ENCODE data around the gene POLR1D.

The POLR1D gene

DNA sequence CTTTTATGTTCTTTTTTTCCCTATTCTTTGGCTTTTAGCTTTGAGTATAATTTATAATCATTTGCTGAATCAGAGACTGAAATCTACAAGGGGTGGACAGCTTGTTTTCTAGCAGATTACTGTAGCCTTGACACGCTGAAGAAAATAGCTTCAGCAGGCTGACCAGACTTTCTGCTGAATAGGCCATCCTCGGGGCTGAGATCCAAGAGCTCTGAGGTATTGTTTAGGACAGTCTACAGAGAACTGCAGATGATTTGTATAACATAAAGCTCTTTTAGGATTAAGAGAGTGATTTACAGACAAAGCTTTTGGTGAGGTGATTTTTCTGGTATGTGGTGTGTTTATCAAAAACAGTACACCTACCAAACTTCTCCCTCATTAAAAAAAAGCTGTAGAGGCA is 16.8 kb downstream of the POLR1D start:
- DNase-seq (ENCODE audit: low spot score): no peak

DNA sequence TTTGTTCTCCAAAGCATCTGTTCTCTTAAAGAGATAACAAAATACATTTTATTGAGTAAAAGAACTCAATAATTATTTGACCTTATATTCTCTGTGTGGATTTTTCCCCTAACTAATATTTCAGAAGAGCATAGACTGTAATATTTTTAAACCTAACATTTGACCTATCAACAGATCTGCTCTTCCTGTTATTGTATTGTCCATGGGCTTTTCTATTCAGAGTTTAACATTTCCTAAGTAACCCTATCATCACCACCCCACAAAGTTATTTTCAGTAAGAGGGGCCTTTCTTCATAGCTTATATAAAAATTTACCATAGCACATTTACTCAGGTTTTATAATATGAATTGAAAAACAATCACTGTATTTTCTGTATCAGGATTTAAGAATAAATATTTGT is 17.5 kb downstream of the POLR1D start:
- no peak for DNase-seq (ENCODE audit: low spot score)

DNA sequence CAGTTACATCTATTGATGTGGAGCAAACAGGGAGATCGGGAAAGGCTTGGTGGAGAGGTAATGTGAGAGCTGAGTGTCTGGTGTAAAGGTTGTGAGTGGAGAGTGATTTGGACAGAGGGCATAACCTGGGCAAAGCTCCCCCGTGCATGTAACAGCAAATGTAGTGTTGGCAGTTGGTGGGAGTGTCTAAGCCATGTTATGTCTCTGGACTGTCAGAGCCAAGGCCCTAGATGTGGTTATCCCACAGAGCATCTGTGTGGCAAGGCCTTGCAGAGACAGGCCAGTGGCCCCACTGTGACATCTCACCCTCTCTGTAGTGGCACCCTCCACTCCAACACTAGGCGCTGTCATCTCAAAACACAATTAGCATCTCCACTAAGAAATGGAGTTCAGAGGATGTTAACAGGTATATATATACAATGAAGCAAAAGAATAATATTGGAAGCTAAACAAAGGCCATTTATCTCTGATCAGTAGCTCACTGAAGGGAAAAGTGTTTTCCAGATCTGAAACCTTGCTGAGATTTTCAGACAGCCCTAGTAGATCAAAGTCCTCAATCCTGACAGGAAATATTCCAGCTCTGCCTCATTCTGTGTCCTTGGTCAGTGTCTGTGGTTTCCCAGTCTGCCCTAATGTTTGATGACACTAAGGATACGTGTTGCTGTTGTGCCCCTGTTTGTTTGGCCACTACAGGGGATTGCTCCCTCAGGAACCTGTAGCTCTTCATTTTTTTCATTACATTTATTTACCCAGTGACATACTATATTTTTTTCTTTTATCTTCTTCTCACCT is 20.2 kb downstream of the POLR1D start:
- no peak for DNase-seq (ENCODE audit: low spot score)

DNA sequence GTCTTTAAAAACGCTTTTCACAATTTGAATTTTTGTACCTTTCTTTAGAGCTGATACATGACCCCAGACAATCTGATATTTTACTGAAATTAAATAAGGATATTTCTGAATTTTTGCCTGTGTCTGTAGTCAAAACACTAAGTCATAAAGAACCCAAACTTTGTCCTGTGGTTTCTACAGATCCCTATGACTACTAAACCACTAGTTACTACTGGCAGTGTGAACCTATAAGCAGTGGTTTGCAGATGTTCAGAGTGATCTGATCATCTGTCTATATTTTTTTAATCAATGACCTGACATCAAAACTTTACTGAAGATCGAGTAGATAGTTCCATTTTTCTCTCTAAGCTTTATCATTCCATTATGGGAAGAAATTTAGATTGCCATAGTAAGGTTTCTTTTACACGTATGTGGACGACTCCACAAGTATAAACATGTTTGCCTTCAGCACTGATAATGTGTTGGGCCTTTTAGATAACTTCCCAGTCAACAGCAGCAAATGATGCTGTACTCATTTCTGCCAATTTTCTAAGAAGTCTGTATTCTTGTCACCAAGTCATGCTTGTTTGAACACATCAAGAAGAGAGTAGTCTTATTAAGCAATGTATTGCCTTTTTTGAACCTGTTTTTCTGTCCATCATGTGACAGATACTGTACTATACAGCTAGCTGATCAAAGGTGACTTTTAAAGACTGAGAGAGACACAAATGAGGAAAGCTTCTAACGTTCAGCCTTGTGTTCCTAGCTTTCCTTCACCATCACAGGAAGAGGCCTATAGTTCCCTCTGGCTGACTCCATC is 21.8 kb downstream of the POLR1D start:
- DNase-seq (ENCODE audit: low spot score): no peak

GRCh38 chr13:27644302-27644701 is 22.6 kb downstream of the POLR1D start:
- no peak for DNase-seq (ENCODE audit: low spot score)

- no peak for DNase-seq (ENCODE audit: low spot score)
Measured at GRCh38 chr13:27650312-27650711, 28.6 kb downstream of the POLR1D start.

DNA sequence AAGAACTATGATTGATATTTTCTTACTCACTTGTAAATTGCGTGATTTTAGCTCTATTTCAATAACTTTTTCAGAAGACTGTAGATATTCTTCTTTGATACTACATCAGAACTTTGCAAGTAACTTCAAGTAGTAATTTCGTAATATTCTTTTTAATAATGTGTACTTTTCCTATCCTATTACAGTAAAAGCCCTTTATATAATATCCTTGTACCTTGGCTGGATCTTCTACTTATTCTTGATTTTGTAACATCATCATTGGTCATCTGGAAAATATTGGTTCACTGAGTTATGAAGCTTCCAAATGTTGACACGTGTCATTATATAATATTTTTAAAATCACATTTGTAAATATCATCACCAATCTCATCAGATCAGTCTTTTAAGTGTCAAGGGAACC is 32.4 kb downstream of the POLR1D start:
- no peak for DNase-seq (ENCODE audit: low spot score)

DNA sequence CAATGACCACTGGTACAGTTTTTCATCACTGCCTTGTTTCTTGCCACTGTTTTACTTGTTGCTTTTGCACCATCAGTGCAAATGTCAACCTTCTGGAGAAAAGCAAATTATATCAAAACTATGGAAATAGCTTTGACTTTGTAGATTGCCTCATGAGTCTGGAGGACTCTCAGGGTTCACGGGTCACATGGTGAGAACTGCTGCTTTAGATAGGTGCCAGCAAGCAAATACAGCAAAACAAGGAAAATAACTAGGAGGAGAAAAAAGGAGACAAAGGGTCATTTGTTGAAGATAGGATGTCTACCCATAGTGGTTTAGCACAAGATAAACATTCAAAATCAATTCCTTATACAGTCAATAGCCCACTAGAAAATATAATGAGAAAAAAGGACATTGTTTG is 33.1 kb downstream of the POLR1D start:
- DNase-seq (ENCODE audit: low spot score): no peak

DNA sequence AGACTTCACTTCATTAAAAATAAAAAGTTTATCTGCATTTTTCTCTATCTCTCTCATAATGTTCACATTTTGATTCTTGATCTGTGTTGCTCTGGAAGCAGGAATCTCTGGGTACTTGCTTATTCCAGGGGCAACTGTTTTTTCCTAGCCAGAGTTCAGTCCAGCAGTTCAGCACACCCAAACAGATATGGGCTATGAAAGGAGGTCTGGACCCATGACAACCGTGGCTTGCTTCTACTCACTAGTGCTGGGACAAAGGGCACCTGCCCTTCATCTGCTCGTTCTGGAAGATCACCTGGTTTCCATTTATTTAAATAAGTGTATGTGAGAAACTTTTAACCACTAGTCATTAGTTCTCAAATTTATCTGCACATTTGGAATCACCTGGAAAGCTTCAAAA is 36.0 kb downstream of the POLR1D start:
- no peak for DNase-seq (ENCODE audit: low spot score)

- DNase-seq (ENCODE audit: low spot score): no peak
Measured at GRCh38 chr13:27658546-27658945, 36.9 kb downstream of the POLR1D start.

DNA sequence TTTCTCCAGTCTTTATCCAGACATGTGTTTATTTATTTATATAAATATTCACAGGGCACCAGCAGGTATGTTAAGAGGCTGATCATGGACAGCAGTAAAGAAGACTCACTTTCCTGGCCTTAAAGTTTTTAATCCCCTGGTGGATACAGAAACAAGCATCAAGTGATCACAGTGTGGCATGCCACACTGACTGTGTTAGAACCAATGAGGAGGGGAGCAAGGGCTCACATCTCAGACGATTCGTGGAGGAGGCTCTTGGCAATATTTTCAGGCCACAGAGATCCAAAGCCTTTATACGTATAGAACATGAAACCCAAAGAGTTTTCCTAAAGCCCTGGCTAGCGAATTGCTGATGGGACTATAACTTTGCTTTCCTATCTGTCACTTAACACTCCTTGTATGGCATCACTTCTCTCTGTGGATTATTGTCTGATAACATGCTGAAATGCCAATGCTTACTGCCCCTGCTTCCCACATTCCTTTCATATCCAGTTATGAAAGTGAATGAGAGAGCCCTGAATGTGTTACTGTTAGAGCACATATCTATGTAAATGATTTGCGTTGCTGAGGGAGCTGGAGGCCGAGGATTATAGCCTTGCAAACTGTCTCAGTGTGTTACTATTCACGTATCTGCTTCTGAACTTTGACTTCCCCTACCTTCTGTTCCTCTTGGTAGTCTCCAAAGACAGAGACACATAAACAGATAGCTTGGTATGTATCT is 37.6 kb downstream of the POLR1D start:
- no peak for DNase-seq (ENCODE audit: low spot score)

DNA sequence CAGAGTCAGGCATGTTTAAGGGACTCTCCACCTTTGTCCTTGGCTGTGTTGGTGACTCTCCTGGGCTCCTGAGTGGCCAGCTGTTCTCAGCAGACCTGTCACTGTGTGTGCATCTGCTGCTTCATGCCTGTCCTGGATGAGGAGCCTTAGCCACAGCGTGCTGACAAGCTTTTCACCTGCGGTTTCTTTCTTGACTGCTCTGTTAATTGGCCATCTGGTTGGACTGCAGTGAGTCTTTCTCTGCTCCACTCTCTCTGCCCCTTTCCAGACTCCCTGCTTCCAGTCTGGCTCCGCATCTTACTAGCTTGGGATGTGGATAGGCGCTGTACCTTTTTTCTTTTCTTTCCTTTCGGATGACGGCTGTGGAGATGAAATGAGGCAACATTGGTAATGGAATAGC is 38.8 kb downstream of the POLR1D start:
- no peak for DNase-seq (ENCODE audit: low spot score)

DNA sequence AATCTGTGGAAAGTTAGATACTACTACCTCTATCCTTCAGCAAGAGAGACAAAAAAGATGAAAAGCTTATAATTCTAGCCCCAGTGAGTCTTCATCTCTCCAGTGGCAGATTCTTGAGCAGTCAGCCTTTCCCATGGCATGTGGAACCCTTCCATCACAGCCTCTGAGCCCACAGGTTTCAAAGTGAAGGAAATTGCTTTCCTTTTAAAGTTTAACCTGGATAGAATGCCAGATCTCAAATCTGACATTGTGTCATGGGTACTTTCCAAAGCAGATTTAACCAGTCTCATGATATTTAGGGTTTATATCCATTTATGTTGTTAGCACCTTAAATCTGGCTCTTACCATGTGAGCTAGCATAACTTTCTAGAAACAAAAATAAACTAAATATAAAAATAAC is 39.3 kb downstream of the POLR1D start:
- no peak for DNase-seq (ENCODE audit: low spot score)

GRCh38 chr13:27662738-27663470 is 41.2 kb downstream of the POLR1D start:
- no peak for DNase-seq (ENCODE audit: low spot score)

GRCh38 chr13:27663947-27664346 is 42.3 kb downstream of the POLR1D start:
- no peak for DNase-seq (ENCODE audit: low spot score)

- no peak for DNase-seq (ENCODE audit: low spot score)
Measured at GRCh38 chr13:27665333-27665732, 43.6 kb downstream of the POLR1D start.

DNA sequence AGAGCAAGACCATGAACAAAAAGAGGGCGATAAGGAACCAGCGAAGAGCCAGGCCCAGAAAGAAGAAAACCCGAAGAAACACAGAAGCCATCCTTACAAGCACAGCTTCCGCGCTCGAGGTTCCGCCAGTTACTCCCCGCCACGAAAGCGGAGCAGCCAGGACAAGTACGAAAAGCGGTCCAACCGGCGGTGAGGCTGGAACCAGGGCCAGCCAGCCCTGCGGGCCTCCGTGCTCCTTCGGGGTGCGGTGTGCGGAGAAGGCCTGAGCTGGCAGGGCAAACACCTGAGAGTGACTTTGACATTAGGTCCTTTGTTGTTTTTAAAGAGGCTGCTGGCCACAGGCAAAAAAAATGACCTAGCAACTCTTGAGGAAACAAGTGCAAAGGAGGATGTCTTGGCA is 44.1 kb downstream of the POLR1D start:
- DNase-seq (ENCODE audit: low spot score): no peak

DNA sequence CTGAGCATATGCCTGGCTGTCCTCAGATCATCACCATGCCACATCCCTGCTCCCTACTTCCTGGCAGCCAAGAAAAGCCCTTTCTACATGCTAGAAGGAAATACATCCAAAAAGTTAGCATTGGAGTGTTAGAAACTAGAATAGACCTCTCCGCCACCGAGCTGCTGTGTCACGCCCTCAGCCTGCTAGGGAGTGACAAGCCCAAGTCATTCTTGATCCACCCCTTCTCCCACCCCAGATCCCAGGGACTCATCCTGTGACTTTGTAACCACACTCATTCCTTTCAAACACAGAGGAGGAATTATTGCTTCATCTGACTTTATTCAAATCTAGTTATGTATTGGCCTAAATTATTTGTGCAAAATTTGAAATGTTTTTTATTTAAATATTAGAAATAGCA is 45.3 kb downstream of the POLR1D start:
- peak; percentile 4 for DNase-seq (ENCODE audit: low spot score)

DNA sequence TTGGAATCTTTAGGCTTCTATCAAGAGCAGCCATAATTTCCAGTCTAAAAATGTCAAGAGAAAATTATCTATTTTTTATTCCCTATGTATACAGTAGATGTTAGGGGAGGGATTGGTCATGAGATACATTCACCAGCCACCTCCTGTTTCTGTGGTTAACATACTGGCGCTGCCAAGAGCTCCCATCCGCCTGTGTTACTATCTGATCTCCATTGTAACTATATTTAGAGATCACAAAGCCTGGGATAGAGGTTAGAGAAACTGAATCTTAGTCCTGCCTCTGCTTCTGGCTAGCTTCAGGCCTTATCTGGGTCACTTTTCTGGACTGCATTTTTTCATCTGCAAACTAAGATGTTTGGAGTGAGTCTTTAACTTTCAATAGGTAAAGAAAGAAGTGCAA is 46.3 kb downstream of the POLR1D start:
- DNase-seq (ENCODE audit: low spot score): no peak

GRCh38 chr13:27670861-27671260 is 49.2 kb downstream of the POLR1D start:
- DNase-seq (ENCODE audit: low spot score): no peak

- no peak for DNase-seq (ENCODE audit: low spot score)
Measured at GRCh38 chr13:27672025-27672424, 50.3 kb downstream of the POLR1D start.

All from putamen (tissue), 1 donor.